Stimulated activated CD4-positive, alpha-beta T cell treated with anti-CD3 and anti-CD28 coated beads, Interleukin-2, amount 100 ng/mL, for 48 hours (primary cell): Measurements from ENCODE around the gene PCDH8.
A peak's percentile ranks its signal among the peaks of the same experiment; 100 is the strongest.

ENCODE experiments used
- DNase-seq, 2 donors: peaks; one replicate each; pipeline ENCODE4 v3.0.0-alpha.2; 2020

PCDH8 gene

GRCh38 chr13:52810011-52810410 is 38.4 kb downstream of the PCDH8 start:
- no peak for DNase-seq

GRCh38 chr13:52809310-52809769 is 39.1 kb downstream of the PCDH8 start:
- peak; percentile 41 to 44 for DNase-seq

- DNase-seq, result no peak
These were observed 39.6 kb downstream of the PCDH8 start for GRCh38 chr13:52808842-52809219.

GRCh38 chr13:52806029-52806428 is 42.4 kb downstream of the PCDH8 start:
- DNase-seq, result no peak

GRCh38 chr13:52804202-52804641 is 44.2 kb downstream of the PCDH8 start:
- DNase-seq, result no peak

- no peak for DNase-seq
These were observed 47.6 kb downstream of the PCDH8 start for GRCh38 chr13:52800856-52801255.

- no peak for DNase-seq
These were observed 49.5 kb downstream of the PCDH8 start for GRCh38 chr13:52798770-52799430.

GRCh38 chr13:52797176-52797575 is 51.3 kb downstream of the PCDH8 start:
- no peak for DNase-seq

- no peak for DNase-seq
These were observed 53.9 kb downstream of the PCDH8 start for GRCh38 chr13:52794589-52794988.

GRCh38 chr13:52793515-52794061 is 54.9 kb downstream of the PCDH8 start:
- no peak for DNase-seq
